K562 (cell line): ENCODE results near the gene MATN1. TPM values are rescaled to one million over a fixed set of nuclear protein-coding genes. Genes with fewer than 3 reads are reported as not detected.
A peak's percentile ranks its signal among the peaks of the same experiment; 100 is the strongest.

Source experiments
- CBX2 ChIP-seq: fragments of 200-600 bp; sonication (generic); IDR thresholded peaks from one replicate; pipeline ENCODE4 v1.6.1; 2012; ENCODE audit warnings: mild to moderate bottlenecking, low read length, inconsistent platforms; ENCODE audit not compliant: insufficient read depth, poor library complexity, severe bottlenecking
- ETV5 ChIP-seq: sonication (generic); formaldehyde crosslinking; IDR thresholded peaks from 2 replicates; pipeline ENCODE4 v1.4.0; 2020; ENCODE audit warnings: low read depth, mild to moderate bottlenecking, missing genetic modification reagents
- GTF2A2 ChIP-seq: IDR thresholded peaks from 2 replicates; pipeline ENCODE4 v1.6.1; 2016; ENCODE audit warnings: mild to moderate bottlenecking, missing genetic modification characterization, missing compliant biosample characterization
- HDAC2 ChIP-seq: fragments of 450-650 bp; IDR thresholded peaks from 2 replicates; pipeline ENCODE4 v1.6.1; 2016; ENCODE audit warnings: mild to moderate bottlenecking
- HDAC3 ChIP-seq: fragments of 450-650 bp; IDR thresholded peaks from 2 replicates; pipeline ENCODE4 v1.6.1; 2018; ENCODE audit warnings: borderline replicate concordance, mild to moderate bottlenecking, moderate library complexity; ENCODE audit not compliant: partially characterized antibody
- HDGF ChIP-seq: fragments of 450-650 bp; IDR thresholded peaks from 2 replicates; pipeline ENCODE4 v1.6.1; 2016
- KDM1A ChIP-seq, 2 experiments: fragments of 450-650 bp; IDR thresholded peaks; 2 replicates each; pipeline ENCODE4 v1.6.1; 2016; ENCODE audit warnings: mild to moderate bottlenecking in 2 of 2
- KHSRP ChIP-seq: fragments of 450-650 bp; IDR thresholded peaks from 2 replicates; pipeline ENCODE4 v1.6.1; 2017
- NR1H2 ChIP-seq: sonication (generic); formaldehyde crosslinking; IDR thresholded peaks from 2 replicates; pipeline ENCODE4 v1.4.0; 2020; ENCODE audit warnings: mild to moderate bottlenecking, missing genetic modification reagents
- RHOXF2B ChIP-seq: fragments of 250-450 bp; sonication (Bioruptor Pico); conservative IDR thresholded peaks from 2 replicates; pipeline ENCODE4 v1.5.1; 2021
- SMARCA5 ChIP-seq: fragments of 450-650 bp; IDR thresholded peaks from 2 replicates; pipeline ENCODE4 v1.6.1; 2016
- TAF7 ChIP-seq: fragments of 450-650 bp; IDR thresholded peaks from 2 replicates; pipeline ENCODE4 v1.6.1; 2016; ENCODE audit warnings: missing genetic modification characterization, missing compliant biosample characterization
- TRIM28 ChIP-seq: fragments of 450-650 bp; IDR thresholded peaks from 2 replicates; pipeline ENCODE4 v1.6.1; 2017
- YBX1 ChIP-seq: fragments of 450-650 bp; IDR thresholded peaks from 2 replicates; pipeline ENCODE4 v1.7.1; 2016; ENCODE audit warnings: mild to moderate bottlenecking
- ZNF347 ChIP-seq: fragments of 450-650 bp; formaldehyde crosslinking; IDR thresholded peaks from 2 replicates; pipeline ENCODE4 v1.4.0; 2020; ENCODE audit warnings: low read depth, mild to moderate bottlenecking, moderate library complexity
- polyA plus RNA-seq, 8 experiments: library from polyadenylated mRNA; depleted of rRNA in 4 of 8; stranded (reverse) in 5 of 8; unstranded in 3 of 8; fragments of >200 nt; fragmentation: Nextera tagmentation in 2 of 8; fragmentation: Illumina TruSeq in 1 of 8; extraction: Ambion mirVana in 2 of 8; extraction: Trizol in 1 of 8; gene quantifications; 2 replicates each; pipeline versions ENCODE4 v1.2.1 to v1.2.3, GENCODE V29; 2011 to 2014; ENCODE audit warnings: inconsistent platforms in 1 of 8, missing spikeins in 1 of 8
- total RNA-seq, 7 experiments: library from RNA; depleted of rRNA in 6 of 7; stranded (reverse); fragments of >200 nt in 6 of 7; fragmentation: Illumina TruSeq in 2 of 7; extraction: Trizol in 2 of 7; gene quantifications; 2 replicates each; pipeline versions ENCODE4 v1.2.1 to v1.2.3, GENCODE V29; 2011 to 2021; ENCODE audit warnings: low replicate concordance in 1 of 7
- TF ChIP-seq, protein P1 (sequence below): fragments of 200-600 bp; sonication (generic); IDR thresholded peaks from one replicate; pipeline ENCODE4 v1.6.1; 2012; ENCODE audit warnings: mild to moderate bottlenecking, low read depth, low read length, inconsistent platforms
- TF ChIP-seq, protein P2 (sequence below): IDR thresholded peaks from 2 replicates; pipeline ENCODE4 v1.6.1; 2012; ENCODE audit warnings: low read depth, low read length, improper control_type of control experiment, borderline replicate concordance

MATN1 gene
- total and polyA plus RNA-seq, 9 of the 15 experiments (the other 6 are each of a cell fraction or from before 2014, with no cell fraction given), result 0.10 to 2.3 (median 1.2) TPM

DNA sequence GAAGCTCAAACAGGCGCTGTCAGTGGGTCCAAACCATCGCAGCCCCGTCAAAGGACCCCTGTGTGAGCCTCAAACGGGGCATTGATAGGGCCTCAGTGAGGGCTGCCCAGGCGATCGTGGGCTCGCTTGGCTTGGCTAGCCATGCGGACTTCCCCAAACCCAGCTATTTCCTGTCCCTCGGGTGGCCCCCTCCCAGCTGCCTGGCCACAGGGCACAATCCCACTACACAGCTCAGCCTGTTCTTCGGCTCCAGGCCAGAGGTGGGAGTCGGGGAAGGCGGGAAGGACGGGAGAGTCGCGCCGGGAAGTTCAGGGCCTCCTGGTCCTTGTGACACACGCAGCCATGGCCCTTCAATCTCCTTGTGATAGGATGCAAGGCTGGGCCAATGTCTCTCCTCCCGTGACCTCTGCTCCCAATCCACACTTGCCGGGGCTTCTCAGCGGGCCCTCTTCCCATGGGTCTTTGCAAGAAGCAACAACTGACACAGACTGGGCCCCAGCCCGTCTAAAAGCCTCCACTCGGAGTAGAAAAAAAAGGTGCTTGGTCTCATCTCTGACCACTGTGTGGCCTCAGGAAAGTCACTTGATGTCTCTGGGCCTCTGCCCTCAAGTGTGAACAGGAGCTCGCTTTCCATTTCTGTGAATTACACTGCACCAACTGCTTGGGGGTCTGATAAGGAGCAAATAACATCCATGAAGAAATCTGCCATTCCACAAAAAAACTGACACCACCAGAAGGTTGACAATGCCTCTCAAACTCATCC lies 7.1 kb upstream of the MATN1 start (continued):
- TF ChIP-seq, protein P1, sequence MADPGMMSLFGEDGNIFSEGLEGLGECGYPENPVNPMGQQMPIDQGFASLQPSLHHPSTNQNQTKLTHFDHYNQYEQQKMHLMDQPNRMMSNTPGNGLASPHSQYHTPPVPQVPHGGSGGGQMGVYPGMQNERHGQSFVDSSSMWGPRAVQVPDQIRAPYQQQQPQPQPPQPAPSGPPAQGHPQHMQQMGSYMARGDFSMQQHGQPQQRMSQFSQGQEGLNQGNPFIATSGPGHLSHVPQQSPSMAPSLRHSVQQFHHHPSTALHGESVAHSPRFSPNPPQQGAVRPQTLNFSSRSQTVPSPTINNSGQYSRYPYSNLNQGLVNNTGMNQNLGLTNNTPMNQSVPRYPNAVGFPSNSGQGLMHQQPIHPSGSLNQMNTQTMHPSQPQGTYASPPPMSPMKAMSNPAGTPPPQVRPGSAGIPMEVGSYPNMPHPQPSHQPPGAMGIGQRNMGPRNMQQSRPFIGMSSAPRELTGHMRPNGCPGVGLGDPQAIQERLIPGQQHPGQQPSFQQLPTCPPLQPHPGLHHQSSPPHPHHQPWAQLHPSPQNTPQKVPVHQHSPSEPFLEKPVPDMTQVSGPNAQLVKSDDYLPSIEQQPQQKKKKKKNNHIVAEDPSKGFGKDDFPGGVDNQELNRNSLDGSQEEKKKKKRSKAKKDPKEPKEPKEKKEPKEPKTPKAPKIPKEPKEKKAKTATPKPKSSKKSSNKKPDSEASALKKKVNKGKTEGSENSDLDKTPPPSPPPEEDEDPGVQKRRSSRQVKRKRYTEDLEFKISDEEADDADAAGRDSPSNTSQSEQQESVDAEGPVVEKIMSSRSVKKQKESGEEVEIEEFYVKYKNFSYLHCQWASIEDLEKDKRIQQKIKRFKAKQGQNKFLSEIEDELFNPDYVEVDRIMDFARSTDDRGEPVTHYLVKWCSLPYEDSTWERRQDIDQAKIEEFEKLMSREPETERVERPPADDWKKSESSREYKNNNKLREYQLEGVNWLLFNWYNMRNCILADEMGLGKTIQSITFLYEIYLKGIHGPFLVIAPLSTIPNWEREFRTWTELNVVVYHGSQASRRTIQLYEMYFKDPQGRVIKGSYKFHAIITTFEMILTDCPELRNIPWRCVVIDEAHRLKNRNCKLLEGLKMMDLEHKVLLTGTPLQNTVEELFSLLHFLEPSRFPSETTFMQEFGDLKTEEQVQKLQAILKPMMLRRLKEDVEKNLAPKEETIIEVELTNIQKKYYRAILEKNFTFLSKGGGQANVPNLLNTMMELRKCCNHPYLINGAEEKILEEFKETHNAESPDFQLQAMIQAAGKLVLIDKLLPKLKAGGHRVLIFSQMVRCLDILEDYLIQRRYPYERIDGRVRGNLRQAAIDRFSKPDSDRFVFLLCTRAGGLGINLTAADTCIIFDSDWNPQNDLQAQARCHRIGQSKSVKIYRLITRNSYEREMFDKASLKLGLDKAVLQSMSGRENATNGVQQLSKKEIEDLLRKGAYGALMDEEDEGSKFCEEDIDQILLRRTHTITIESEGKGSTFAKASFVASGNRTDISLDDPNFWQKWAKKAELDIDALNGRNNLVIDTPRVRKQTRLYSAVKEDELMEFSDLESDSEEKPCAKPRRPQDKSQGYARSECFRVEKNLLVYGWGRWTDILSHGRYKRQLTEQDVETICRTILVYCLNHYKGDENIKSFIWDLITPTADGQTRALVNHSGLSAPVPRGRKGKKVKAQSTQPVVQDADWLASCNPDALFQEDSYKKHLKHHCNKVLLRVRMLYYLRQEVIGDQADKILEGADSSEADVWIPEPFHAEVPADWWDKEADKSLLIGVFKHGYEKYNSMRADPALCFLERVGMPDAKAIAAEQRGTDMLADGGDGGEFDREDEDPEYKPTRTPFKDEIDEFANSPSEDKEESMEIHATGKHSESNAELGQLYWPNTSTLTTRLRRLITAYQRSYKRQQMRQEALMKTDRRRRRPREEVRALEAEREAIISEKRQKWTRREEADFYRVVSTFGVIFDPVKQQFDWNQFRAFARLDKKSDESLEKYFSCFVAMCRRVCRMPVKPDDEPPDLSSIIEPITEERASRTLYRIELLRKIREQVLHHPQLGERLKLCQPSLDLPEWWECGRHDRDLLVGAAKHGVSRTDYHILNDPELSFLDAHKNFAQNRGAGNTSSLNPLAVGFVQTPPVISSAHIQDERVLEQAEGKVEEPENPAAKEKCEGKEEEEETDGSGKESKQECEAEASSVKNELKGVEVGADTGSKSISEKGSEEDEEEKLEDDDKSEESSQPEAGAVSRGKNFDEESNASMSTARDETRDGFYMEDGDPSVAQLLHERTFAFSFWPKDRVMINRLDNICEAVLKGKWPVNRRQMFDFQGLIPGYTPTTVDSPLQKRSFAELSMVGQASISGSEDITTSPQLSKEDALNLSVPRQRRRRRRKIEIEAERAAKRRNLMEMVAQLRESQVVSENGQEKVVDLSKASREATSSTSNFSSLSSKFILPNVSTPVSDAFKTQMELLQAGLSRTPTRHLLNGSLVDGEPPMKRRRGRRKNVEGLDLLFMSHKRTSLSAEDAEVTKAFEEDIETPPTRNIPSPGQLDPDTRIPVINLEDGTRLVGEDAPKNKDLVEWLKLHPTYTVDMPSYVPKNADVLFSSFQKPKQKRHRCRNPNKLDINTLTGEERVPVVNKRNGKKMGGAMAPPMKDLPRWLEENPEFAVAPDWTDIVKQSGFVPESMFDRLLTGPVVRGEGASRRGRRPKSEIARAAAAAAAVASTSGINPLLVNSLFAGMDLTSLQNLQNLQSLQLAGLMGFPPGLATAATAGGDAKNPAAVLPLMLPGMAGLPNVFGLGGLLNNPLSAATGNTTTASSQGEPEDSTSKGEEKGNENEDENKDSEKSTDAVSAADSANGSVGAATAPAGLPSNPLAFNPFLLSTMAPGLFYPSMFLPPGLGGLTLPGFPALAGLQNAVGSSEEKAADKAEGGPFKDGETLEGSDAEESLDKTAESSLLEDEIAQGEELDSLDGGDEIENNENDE, result no peak
- TF ChIP-seq RHOXF2B (CRISPR knock-in tag) (no peak), TRIM28 (no peak), KDM1A (IDR thresholded peaks at IDR 0.05) (peak; percentile 79 to 89), GTF2A2 (tag) (no peak), HDAC2 (peak; percentile 87), KHSRP (no peak), TAF7 (tag) (no peak), ETV5 (no peak), YBX1 (no peak), HDAC3 (no peak), NR1H2 (CRISPR knock-in tag) (0 out of 2 replicates have a peak, but pooled peaks have one; percentile 22), ZNF347 (CRISPR knock-in tag) (no peak), SMARCA5 (peak; percentile 75; the same call in 1 of the 2 replicates), HDGF (0 out of 2 replicates have a peak, but pooled peaks have one; percentile 41), CBX2 (no peak)
- TF ChIP-seq, protein P2, sequence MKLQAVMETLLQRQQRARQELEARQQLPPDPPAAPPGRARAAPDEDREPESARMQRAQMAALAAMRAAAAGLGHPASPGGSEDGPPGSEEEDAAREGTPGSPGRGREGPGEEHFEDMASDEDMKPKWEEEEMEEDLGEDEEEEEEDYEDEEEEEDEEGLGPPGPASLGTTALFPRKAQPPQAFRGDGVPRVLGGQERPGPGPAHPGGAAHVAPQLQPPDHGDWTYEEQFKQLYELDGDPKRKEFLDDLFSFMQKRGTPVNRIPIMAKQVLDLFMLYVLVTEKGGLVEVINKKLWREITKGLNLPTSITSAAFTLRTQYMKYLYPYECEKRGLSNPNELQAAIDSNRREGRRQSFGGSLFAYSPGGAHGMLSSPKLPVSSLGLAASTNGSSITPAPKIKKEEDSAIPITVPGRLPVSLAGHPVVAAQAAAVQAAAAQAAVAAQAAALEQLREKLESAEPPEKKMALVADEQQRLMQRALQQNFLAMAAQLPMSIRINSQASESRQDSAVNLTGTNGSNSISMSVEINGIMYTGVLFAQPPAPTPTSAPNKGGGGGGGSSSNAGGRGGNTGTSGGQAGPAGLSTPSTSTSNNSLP, result no peak
